LHCN-M2 (cell line): ENCODE data around the gene MRS2. TPM values are rescaled to one million over a fixed set of nuclear protein-coding genes. Genes with fewer than 3 reads are reported as not detected.
"Not testable (repeated sequence)": the region's sequence is repeated elsewhere in the genome, so short reads cannot be mapped to it uniquely, and the experiment has no call there.

Experiments
- DNase-seq: peaks from one replicate; pipeline ENCODE4 v3.0.0-alpha.2; 2012; ENCODE audit warnings: low read depth
- polyA plus RNA-seq: library from polyadenylated mRNA; unstranded; fragments of >200 nt; gene quantifications from one replicate; pipeline ENCODE4 v1.2.1, GENCODE V29; 2012; ENCODE audit warnings: missing spikeins
- total RNA-seq: library from RNA; depleted of rRNA; stranded (reverse); fragments of >200 nt; gene quantifications from 2 replicates; pipeline ENCODE4 v1.2.3, GENCODE V29; 2014; rRNA removed

The MRS2 gene, protein sequence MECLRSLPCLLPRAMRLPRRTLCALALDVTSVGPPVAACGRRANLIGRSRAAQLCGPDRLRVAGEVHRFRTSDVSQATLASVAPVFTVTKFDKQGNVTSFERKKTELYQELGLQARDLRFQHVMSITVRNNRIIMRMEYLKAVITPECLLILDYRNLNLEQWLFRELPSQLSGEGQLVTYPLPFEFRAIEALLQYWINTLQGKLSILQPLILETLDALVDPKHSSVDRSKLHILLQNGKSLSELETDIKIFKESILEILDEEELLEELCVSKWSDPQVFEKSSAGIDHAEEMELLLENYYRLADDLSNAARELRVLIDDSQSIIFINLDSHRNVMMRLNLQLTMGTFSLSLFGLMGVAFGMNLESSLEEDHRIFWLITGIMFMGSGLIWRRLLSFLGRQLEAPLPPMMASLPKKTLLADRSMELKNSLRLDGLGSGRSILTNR
- total RNA-seq: 23.0 and 25.4 TPM in 2 replicates
- polyA plus RNA-seq: 10.3 TPM

DNA sequence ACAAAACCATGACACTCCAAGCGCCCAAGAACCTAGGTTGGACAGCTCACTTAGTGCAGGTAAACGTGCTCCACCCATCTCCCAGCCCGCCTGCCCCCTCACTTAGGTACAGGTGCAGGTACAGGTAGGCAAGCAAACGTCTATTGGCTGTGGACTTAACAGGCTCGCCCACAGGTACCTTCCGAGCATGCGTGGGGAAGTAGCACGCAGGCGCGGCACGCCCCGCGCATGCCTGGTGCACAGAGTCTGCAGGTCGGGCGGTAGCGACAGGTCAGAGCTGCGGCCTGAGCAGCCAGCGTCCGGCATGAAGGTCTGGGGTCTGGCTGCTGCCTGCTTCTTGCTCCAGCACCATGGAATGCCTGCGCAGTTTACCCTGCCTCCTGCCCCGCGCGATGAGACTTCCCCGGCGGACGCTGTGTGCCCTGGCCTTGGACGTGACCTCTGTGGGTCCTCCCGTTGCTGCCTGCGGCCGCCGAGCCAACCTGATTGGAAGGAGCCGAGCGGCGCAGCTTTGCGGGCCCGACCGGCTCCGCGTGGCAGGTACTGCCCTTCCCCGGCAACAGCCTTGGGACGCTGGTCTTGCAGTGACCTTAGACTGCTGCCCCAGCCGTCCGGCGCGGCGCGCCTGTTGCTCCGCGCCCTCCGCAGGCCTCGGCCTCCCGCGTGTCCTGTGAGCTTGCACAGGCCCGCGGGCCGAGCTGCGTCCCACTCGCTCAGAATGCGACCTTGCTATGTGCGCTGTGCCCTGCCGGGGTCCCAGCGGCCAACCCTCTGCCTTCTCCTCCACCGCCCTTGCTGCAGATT lies at the start of gene MRS2:
TSS of gene MRS2 (plus strand) at position 240 of the 804 bp plus-strand sequence. CDS start at position 351, 111 bp downstream.
- peak; percentile 59 for DNase-seq

DNA sequence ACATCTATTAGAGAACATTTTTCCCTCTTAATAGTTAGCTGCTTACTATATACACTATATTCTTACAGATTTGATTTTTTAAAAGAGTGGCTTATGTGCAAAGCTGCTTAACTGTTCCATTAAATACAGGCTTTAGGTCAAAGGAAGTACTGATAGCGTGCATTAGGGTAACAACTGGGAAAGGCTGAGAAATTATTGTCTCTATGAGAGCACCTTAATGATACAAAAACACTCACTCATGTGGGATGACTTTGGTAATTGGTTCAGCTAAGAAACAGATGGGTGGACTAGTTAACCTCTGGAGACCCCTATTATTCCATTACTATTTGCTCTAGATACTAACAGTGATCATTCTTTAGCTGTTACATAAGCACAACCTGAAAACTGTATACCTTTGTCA lies 48.9 kb upstream of the MRS2 start:
- no peak for DNase-seq

DNA sequence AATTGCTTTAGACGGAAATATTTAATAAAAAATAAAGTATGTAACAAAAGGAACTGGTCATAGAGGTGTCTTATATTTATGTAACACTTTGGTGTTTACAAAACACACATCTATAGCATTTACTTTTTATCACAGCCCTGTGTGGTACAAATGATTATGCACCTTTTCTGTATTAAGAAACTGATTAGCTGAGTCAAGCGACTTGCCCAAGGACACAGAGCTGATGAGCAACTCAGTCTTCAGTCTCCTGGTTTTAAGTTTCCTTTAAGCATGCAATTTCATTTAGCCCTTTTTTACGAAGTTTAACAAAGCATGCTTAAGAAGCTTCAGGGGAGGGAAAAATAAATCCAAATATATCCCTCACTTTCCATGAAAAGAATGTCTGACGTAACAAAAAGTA lies 47.3 kb upstream of the MRS2 start:
- no peak for DNase-seq

DNA sequence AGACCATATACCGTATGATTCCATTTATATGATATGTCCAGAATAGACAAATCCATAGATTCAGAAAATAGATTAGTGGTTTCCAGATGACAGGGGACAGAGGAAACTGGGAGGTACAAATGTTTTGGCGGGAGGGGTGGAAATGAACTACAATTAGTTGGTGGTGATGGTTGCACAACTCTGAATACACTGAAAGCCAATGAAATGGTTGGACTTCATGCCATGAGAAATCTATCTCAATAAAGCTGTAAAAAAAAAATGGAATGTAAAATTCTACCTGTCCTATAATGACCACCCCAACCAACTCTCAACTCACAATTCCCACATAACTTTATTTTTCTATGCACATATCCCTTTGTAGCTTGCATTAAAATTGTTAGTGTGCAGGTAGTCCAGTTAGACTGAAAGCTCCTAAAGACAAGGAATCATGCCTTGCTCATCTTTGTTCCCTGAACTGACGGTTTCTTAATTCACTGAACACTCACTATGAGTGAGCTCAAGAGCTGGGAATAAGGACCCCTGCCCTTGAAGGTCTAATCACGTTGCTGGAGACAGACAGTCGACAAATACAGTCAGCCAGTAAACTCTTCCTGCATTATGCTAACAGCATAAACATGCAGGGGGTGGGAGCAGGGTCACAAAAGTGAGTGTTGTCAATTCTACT lies 46.3 kb upstream of the MRS2 start:
- DNase-seq: no peak

DNA sequence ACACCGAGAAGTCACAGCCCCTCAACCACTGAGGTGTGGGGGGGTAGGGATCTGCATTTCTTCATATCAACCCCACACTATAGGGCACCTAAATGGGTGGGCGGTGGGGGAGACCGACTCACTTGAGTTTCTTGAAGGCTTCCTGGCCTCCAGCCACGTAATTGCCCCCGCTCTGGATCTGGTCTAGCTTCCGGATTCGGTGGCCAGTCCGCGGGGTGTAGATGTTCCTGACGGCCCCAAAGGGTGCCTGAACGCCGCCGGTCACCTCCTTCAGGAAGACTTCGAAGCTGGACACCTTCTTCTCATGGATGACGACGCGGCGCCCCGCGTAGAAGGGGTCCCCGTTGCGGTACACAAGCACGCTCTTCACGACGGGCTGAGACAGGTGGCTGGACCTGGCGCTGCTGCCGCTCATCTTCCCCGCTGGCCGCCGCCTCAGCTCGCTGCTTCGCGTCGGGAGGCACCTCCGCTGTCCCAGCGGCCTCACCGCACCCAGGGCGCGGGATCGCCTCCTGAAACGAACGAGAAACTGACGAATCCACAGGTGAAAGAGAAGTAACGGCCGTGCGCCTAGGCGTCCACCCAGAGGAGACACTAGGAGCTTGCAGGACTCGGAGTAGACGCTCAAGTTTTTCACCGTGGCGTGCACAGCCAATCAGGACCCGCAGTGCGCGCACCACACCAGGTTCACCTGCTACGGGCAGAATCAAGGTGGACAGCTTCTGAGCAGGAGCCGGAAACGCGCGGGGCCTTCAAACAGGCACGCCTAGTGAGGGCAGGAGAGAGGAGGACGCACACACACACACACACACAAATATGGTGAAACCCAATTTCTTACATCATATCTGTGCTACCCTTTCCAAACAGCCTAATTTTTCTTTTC lies 45.2 kb upstream of the MRS2 start, which contains the start of gene DCDC2:
TSS of gene DCDC2 (minus strand) at position 724 of the 883 bp plus-strand sequence. CDS start at position 415, 309 bp downstream.
- no peak for DNase-seq

DNA sequence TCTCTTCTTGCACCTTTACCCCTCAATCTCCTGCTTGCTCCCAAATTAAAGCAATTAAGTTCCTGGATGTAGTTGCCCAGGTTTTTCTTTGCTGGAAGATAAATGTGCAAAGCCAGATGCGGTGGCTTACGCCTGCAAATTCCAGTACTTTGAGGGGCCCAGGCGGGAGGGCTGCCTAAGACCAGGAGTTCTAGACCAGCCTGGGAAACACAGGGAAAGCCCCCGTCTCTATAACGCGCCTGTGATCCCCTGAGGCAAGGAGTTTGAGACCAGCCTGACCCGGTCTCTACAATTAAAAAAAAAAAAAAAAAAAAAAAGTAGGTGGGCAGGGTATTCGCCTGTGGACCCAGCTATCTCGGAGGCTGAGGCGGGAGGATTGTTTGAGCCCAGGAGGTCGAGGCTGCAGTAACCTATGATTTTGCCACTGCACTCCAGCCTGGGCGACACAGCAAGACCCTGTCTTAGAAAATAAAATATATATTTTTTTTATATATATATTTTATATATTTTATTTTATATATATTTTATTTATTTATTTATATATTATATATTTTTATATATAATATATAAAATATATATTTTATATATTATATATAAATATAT lies 44.4 kb upstream of the MRS2 start:
- DNase-seq: no peak

DNA sequence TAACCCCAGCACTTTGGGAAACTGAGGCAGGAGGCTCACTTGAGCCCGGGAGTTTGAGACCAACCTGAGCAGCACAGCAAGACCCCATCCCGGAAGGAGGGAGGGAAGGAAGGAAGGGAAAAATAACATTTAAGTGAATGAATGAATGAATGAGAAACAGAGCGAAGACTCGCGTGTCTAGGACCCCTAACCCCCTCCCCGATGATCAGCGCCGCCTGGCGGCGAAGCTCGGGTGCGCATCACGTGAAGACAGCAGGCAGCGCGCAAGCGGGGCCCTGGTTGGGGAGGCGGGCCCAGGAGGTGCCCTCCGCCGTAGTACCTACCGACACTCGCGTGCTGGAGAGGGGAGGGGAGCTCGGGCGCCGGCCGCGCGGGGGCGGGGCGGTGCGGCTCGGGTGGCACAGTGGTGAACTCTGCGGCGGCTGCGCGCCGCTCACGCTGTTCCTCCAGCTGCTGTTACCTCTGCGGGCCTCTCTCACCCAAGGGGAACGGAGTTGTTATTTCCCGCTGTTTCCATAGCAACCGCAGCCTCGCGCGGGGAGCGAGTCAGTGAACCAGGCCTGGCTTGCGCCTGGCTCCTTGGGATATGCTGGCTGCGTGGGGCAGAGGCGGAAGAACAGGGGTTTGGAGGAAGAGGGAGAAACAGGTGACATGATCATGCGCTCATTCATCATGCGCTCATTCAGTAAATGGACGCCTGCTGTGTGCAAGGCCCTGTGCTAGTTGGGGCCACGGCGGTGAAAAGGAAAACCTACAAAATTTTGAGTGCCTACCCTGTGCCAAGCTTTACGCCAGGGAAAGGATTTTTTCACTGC lies 42.9 kb upstream of the MRS2 start:
- peak; percentile 82 for DNase-seq

DNA sequence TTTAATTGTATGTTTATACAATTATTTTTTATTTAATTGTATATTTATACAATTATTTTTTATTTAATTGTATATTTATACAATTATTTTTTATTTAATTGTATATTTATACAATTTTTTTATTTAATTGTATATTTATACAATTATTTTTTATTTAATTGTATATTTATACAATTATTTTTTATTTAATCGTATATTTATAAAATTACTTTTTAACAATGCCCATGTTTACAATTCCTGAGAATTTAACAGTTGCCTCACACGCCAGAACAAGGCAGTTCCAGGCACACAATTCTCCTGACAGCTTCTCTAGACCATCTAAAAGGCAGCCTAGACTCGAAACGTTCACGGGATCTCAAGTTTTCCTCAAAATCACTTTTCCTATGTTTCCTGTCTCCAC lies 40.4 kb upstream of the MRS2 start:
- not testable (repeated sequence) for DNase-seq

DNA sequence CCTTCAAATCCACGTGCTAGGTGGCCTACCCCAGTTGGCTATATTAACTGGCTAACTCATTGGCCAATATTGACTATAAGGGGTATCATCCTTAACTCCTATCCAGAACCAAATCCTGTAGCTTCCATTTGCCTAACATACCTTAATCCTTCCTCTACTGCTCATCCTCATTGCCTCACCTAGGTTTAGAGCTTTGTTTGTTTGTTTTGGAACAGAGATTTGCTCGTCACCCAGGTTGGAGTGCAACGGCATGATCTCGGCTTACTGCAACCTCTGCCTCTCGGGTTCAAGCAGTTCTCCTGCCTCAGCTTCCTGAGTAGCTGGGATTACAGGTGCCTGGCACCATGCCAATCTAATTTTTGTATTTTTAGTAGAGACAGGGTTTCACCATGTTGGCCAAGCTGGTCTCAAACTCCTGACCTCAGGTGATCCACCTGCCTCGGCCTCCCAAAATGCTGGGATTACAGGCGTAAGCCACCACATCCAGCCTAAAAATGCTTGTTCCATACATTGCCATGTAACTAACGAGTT lies 37.6 kb upstream of the MRS2 start:
- not testable (repeated sequence) for DNase-seq

DNA sequence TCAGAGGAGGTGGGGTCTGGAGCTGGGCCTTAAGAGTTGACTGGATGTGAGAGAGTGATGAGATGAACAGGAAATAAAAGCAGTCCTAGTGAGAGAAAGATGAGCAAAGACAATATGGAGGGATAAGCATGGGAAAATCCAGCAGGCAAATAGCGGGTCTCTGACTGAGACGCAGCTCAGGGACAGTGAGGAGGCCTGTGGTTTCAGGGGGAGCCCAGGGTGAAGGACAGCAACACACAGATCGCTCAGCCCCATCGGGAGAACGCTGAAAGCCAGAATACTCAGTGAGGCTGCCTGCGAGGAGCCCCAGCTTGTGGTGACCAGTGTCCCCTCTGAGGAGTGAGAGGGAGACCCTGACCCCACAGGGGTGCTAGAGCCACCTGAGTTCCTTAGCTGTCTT lies 28.1 kb upstream of the MRS2 start:
- DNase-seq: no peak

DNA sequence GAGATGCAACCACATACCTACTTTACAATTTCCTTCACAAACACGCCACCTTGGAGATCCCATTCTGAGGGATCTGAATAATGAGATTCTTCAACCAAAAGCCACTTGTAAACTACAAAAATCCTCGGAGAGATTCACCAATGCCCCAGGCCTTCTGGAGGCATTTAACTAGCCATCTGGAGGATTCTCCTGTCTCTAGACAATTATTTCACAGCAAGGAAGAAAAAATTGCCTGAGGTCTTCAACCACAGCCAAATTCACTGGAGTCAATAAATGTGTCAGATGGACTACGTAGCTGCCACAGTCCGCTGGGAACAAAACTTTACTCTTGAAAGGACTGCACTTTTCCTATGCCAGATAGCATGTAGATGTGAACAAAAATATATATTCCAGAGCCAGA lies 25.9 kb upstream of the MRS2 start:
- no peak for DNase-seq

DNA sequence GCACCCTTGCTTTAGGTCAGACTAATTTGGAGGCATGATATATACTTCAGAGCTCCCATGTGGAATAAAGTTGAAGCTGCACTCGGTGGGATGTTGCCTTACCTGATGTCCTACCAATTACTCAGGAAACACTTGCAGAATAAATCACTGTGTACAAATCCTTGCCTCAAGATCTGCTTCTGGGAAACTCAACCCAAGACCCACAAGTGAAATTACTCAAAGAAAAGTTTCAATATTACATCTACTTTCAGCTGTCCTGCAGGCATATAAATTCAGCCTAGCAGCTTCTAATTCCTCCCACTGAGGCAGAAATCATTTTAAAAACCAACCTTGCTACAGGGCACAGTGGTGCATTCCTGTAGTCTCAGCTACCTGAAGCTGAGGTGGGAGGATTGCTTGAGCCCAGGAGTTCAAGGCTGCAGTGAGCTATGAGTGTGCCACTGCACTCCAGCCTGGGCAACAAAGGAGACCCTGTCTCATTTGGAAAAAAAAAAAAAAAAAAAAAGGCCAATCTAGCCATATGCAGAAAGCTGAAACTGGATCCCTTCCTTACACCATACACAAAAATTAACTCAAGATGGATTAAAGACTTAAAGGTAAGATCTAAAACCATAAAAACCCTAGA lies 24.2 kb upstream of the MRS2 start:
- no peak for DNase-seq

DNA sequence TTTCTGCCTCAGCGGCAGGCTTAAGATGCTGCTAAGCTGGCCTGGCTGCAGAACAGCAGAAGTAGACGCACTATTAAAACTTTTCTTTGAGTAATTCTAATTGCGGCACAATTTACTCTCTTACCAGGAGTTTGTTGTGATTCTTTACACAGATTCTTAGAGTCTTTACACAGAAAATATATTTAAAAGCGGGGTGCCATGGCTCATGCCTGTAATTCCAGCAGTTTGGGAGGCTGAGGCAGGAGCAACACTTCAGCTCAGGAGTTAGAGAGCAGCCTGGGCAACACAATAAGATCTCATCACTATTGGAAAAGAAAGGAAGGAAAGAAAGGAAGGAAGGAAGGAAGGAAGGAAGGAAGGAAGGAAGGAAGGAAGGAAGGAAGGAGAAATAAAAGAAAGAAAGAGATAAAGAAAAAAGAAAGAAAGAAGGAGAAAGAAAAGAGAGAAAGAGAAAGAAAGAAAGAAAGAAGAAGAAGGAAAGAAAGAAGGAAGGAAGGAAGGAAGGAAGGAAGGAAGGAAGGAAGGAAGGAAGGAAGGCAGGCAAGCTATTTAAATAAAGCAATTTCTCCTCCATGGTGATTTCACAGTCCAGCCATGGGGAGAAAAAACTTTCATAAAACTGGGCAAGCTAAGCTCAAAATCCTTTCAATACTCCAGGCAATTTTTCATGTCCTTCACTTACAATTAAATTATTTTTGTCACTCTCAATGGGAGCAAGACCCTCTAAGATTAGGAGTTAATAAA lies 21.1 kb upstream of the MRS2 start:
- no peak for DNase-seq

DNA sequence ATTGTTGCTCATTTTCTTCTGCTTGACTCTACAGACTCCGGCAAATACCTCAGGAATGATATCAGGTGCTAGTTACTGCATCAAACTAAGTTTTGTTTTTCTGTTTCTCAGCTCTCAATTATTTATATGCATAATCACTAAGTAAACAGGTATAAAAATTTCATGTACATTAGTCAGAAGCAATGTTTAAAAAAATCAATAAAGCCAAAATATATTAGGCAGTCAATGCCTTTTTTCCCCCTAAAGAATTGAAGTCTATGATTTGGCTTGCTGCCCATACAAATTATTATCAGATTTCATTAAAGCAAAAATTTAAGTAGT lies 20.6 kb upstream of the MRS2 start:
- no peak for DNase-seq

DNA sequence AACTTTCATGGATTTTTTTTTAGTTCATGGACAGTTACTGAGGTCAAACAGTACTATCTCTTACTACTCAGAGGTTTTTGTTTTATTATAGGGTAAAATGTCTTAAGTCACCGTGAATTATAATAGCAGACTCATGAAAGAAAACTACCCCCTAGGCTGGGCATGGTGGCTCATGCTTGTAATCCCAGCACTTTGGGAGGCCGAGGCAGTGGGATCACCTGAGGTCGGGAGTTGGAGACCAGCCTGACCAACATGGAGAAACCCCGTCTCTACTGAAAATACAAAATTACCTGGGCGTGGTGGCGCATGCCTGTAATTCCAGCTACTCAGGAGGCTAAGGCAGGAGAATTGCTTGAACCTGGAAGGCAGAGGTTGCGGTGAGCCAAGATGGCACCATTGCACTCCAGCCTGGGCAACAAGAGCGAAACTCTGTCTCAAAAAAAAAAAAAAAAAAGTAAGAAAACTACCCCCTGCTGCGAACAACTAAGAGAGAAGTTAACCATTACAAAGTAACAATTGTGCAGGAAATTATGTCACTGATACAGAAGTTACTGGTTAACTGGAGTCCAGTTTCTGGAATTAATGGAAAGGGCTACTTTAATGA lies 19.7 kb upstream of the MRS2 start:
- DNase-seq: not testable (repeated sequence)

DNA sequence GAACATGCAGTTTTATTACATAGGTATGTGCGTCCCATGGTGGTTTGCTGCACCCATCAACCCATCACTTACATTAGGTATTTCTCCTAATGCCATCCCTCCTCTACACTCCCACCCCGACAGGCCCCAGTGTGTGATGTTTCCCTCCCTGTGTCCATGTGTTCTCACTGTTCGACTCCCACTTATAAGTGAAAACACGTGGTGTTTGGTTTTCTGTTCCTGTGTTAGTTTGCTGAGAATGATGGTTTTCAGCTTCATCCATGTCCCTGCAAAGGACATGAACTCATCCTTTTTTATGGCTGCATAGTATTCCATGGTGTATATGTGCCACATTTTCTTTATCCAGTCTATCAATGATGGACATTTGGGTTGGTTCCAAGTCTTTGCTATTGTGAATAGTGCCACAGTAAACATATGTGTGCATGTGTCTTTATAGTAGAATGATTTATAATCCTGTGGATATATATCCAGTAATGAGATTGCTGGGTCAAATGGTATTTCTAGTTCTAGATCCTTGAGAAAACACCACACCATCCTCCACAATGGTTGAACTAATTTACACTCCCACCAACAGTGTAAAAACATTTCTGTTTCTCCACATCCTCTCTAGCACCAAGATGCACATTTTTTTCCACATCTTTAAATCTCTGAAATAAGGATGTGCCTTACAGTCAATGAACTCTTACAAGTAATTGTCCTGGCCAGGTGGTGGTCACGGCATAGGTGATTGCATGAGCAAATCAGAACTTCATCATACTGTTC lies 18.2 kb upstream of the MRS2 start:
- DNase-seq: not testable (repeated sequence)
